22Rv1 (cell line): ENCODE results near the gene HIC1.

ENCODE experiments used
- CTCF ChIP-seq: fragments of 450-650 bp; IDR thresholded peaks from 2 replicates; pipeline ENCODE4 v1.5.1; 2017; ENCODE audit warnings: mild to moderate bottlenecking
- ZFX ChIP-seq: fragments of 450-650 bp; IDR thresholded peaks from 2 replicates; pipeline ENCODE4 v1.6.1; 2017; ENCODE audit warnings: antibody characterized with exemption, borderline replicate concordance

- TF ChIP-seq CTCF (no peak), ZFX (no peak)
Measured at GRCh38 chr17:2065949-2066400, 11.1 kb downstream of the HIC1 start.
